Raji (cell line): ENCODE measurements around the gene UFC1.
A peak's percentile ranks its signal among the peaks of the same experiment; 100 is the strongest.

Experiments
- POLR2A ChIP-seq: IDR thresholded peaks from 2 replicates; pipeline ENCODE4 v1.6.1; 2011; ENCODE audit warnings: low read depth, low read length, control low read depth; ENCODE audit not compliant: insufficient read depth

The UFC1 gene

DNA sequence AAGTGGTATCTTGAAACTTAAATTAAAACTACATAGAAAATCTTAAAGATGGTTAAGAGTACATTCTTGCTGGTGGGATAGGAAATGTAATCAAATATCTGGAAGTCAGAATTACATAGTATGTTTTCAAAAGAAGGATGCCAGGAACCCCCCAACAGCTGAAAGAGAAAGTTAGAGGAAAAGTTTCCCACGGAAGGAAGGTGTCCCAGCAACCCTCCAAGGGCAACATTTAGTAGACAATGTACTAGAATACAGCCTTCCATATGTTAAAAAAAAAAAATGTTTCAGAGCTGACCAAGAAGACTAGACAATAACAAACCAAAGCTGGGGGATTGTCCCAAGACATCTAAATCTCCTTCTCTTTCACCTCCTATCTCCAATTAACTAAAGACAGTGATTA, 23.5 kb upstream of the UFC1 start:
- TF ChIP-seq POLR2A = no peak

DNA sequence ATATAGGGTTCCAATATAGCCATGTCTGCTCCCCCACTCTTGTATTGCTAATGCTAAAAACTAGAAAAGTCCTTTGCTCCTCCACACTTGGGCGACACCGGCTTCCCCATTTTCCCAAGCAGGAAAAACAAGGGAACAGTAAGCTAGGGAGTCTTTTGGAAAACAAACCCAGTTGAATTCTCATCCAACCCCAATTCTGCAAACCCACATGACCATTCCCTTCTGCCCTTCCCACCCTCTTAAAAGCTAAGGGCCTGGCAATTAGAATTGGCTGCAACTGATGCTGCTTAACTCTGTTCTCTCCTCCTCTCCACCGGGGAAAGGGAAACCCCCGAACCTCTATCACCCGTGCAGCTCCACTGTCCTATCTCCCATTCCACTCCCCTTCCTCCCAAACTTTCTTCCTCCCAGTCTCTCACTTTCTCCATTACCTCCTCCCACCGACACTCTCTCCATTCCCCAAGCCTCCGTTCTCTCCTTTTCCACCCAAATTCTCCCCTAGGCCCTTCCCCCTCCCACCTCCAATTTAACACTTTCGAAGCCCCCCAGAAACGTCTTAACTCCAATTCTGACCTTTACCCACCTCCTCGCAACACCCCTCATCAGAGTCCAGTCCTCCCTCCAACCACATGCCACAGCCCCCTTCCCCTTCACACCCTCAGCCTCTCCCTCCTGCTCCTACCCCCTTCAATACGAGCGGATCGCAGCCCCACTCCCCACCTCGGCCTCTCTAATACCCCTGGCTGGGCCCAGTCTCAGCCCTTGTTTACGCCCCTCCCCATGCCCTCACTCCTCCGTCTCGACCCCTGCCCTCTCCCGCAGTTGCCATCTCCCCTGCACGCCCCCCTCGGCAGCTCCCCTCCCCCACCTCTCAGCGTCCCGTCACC, 22.0 kb upstream of the UFC1 start:
- no peak for TF ChIP-seq POLR2A

DNA sequence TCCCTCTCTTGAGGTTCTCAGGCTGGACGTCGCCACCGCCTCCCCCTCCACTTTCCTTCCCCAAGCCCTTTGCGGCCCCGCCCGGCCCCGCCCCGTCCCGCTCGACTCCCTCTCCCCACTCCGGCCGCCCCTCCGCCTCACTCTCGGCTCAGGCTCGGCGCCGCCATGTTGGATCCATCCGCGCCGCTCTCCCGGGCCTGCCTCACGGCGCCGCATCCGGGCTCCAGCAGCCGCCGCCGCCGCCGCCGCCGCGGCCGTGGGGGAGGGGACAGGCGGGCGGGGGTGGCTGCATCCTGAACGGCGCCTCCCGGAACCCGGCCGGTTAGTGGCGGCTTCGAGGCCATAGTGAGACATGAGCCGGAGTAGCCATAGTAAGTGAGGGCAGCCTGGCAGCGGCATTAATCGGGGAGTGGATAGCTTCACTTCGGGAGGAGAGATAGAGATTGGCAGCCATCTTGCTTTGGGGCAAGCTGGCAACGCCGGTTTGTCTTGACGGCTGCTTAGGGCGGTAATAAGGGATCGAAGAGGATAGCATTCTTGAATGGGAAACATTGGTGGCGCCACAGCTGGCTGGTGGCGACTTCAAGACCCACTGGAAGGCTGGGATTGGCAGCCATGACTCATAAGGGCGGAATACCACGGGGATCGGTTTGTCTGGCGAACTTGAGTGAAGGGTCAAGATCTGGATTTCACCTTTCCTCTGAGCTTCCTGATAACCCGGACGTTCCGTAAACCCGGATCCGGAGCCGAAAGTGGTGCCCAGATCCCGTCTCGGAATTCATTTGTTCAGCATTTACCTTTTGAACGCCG, 21.2 kb upstream of the UFC1 start, which contains the start of gene DEDD:
DEDD (minus strand) TSS at position 258 of the 810 bp plus-strand sequence. CDS start 8,205 bp downstream, outside the sequence.
- peak; percentile 41 for TF ChIP-seq POLR2A

DNA sequence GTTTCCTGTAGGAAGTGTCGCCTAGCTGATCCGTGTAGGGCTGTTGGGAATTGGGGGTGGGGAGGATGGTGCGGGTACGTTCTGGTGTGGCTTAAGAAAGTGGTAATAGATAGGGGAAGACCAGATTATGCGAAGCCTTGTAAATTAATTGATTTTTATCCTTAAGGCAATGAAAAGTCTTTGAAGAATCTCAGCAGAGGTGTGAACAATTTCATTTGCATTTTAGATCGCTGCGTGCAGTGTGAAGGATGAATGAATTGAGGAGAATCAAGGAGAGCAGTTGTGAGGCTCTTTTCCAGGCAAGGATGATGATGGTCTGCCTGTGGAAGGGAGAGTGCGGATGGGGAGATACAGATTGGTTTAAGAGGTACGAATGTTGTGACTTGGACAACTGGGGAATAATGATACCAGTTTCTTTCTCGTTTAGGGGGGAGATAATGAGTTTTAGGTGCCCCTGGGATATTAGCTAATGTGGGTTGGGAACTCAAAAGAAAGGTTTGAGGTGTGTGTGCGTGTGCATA, 20.5 kb upstream of the UFC1 start:
- no peak for TF ChIP-seq POLR2A

DNA sequence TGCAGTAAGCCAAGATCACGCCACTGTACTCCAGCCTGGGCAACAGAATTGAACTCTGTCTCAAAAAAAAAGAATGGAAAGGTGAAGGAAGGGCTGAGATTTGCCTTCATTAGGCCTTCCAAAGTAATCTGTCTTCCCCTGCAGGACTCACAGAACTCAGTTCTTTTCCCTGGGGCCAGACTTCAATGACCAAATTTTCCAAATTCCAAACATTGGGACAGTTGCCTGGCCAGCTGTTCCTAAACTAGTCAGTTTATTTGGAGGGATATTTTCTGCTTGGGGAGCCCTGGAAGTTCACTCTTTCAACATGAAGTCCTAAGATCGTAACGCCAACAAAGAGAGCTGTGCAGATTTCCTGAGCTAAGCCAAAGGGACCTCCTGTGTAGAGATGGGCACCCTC, 15.9 kb upstream of the UFC1 start:
- no peak for TF ChIP-seq POLR2A

DNA sequence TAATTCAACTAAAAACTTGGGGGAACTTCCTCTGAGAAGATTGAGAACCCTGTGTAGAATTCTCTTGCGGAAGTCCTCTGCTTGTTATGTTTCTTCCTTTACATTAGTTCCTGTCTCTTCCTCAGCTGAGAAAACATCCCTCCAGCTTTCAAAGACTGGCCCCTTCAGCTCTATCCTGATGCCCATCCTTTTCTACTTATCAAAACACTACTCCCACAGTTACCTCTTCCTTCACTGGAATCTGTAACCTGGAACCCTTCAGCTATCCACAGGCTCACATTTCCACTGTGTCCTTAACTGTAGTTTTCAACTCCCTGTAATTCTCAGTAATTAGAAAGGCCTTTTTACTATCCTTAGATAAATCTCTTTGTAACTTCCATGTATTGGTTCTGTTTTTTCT, 15.3 kb upstream of the UFC1 start:
- TF ChIP-seq POLR2A = no peak

DNA sequence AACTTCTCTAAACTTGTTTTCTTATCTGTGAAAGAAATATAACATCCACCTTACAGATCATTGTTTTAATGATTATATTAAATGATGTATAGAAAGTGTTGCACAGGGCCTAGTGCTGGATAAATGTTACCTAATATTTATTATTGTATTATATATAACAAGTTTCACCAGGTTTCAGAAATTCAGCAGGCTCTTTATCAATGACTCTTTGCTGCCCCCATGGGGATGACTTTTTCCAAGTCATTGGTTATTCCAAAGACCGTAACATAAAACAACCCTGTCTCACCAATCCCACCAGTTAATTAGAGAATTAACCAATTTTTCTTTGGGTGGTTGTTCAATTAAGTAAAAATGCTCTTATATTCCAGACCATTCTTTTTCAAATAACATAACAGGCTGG, 14.0 kb upstream of the UFC1 start:
- TF ChIP-seq POLR2A = no peak

DNA sequence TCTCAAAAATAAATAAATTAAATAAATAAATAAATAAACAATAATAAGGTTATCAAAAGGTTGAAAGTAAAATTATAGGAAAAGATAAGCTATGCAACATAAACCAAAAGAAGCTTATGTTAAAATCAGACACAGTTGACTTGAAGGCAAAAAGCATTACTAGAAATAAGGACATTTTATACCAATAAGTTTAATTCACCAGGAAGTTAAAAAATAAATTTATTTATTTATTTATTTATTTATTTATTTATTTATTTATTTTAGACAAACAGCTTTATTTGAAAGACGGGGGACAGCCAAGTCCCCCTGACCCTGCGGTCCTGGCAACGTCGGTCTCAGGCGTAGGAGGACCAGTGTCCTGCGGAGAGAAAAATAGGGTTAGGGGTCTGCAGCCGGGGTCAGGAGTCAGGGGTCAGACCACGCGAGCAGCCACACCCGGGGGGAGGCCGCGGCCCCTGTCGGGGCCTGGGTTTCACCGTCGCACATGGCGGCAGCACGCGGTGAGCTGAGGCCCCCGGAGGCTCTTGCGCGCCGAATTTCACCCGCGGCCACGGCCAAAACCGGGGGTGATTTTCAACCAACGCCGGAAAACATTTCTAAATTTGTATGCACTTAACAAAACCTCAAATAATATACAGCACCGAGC, 12.9 kb upstream of the UFC1 start:
- TF ChIP-seq POLR2A = no peak

DNA sequence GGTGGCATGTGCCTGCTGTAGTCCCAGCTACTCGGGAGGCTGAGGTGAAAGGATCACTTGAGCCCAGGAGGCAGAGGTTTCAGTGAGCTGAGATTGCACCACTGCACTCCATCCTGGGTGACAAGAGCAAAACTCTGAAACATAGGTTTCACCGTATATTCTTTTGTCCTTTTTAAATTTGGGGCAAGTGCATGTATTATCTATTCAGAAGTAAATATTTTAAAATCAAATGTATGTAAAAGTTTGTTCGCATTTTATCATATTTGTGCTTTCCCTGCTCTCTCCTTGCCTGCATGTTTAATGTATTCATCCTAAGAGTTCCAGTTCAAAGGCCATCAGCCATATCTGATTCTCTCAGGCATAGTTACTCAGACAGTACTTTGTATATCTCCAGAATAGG, 7.9 kb upstream of the UFC1 start:
- TF ChIP-seq POLR2A = no peak

DNA sequence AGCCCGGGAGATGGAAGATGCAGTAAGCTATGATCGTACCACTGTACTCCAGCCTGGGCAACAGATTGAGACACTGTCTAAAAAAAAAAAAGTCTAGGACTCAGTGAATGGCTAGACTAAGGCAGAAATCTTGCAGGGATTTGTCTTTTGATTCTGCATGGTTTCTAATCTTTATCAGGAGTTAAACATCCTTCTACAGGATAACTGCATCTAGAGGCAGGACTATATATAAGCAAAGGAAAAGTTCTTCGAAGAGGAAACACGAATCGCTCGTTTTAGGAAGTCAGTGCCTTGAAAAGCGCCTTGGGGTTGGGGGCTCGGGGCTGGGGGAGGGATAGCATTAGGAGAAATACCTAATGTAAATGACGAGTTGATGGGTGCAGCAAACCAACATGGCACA, 602 bp upstream of the UFC1 start:
- TF ChIP-seq POLR2A = no peak

DNA sequence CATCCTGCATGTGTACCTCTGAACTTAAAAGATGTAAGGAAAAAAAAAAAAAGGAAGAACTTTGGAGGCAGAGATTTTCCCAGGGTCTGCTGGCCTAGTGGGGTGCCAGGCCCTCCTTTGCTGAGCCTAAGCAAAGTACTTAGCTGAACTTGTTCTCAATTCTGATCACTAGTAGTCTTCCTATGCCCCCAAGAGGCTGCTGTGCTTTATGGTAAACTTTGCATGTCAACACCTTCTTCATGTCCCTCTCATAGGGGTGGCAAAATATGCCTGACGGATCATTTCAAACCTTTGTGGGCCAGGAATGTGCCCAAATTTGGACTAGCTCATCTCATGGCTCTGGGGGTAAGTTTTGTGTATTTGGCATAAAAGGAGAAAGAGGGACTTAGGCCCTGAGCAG, 4.1 kb downstream of the UFC1 start:
- TF ChIP-seq POLR2A = no peak

DNA sequence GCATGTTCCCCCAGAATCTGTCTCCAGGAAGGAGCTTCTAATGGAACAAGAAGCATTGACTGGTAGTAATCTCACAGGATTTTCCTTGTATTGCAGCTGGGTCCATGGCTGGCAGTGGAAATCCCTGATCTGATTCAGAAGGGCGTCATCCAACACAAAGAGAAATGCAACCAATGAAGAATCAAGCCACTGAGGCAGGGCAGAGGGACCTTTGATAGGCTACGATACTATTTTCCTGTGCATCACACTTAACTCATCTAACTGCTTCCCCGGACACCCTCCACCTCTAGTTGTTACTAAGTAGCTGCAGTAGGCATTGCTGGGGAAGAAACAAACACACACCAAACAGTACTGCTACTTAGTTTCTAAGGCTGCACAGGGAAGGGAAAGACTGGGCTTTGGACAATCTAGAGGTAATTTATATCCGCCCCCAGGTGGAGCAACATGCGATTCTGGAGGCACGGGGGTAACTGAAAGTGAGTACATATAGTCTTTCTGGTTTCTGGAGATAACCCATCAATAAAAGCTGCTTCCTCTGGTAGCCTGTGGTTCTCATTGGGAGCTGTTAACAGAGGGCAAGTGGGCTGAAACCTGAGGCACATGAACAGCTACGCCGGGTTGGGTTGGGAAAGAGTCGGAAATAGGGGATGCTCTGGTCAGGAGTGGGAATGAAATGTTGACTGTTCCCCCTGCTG, 4.7 kb downstream of the UFC1 start:
- no peak for TF ChIP-seq POLR2A

DNA sequence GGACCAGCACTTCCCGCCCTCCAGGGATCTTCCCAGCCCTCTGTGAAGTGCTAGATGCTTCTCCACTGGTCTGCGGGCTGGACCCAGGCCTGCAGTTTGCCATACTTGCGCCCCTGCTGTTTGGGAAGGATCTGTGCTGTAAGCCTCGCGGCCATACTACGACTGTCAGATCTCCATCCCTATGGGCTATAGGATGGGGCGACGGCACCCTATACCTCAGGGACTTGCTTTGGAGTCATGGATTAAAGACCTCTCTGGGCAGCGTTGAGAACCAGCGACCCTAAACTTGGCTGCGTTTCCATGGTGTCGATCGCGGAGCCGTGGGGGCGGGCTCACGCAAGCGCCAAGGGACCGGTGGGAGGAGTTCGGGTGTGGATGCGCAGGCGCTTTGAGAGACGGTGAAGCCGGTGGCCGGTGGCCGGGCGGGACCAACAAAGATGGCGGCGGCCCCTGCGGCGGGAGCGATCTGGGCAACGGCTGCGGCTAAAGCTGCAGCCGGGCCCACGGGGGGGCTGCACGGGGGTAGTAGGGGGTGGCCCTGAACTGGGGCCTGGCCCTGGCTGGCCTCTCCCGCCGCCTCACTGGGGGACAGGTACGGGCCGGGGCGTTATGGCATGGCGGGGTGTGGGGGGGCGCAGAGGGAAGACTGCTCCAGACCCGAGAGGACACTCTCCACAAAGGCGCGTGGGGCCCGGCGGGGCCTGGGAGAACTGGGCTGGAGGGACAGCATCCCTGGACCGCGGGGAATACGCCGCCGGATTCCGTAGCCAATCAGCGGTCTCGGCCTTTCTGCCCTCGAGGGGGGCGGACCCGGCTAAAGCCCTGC, 5.5 kb downstream of the UFC1 start, which contains the start of gene USP21:
USP21 (plus strand) TSS at position 414 of the 826 bp plus-strand sequence. CDS start 1,141 bp downstream, outside the sequence.
- TF ChIP-seq POLR2A = peak; percentile 69

DNA sequence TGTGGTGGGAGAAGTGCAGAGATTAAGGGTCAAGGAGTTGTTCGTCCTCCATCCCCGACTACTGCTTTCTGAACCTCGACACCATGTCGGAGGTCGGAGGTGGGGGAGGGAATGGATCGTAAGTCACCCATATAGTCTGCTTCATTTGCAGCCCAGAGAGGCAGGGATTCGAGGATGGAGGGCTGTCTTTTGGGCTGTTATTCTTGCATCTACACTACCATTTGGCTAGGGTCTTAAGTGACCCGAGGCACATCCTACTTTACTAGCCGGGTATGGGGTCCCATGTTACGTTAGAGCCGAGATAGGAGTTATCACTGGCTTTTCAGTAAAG, 6.1 kb downstream of the UFC1 start:
- no peak for TF ChIP-seq POLR2A
